ENCODE results near the gene FAM89B.
A peak's percentile ranks its signal among the peaks of the same experiment; 100 is the strongest.

The FAM89B gene

DNA sequence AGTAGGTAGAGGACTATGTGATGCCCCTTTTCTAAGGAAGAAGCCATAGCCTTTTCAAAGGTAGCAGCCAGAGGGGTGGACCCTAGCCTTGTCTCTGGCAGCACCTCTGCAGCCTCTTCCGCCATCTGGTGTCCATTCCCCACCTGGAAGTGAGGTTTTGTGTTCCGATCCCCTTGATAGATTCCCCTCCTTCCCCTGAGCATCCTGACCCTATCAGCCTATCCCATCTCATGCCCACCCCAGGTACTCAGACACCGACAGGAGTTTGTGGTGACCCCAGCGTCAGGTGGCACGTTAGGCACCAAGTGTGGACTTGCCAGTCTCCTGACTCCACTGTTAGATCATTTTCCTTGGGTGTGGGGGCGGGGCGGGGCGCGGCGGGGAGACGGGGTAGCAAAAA lies 398 bp upstream of the FAM89B start:
- Histone ChIP-seq H3K4me3 (ENCODE audit: insufficient read depth, low read length, poor library complexity, severe bottlenecking) (peak overlapping the region; percentile 43), H4K20me1 (ENCODE audit: low read depth, low read length) (no peaks in the 10 kb centered on the region), H3K9me3 (ENCODE audit: insufficient read depth, low read length) (no peaks in the 10 kb centered on the region), H3F3A (ENCODE audit: insufficient read depth) (peaks cover 11% of the 10 kb centered on the region), H3K9ac (ENCODE audit: low read length) (peak overlapping the region; percentile 84; the same call in 1 of the 2 replicates), H3K27me3 (ENCODE audit: low read length) (no peaks in the 10 kb centered on the region), H3K27ac (ENCODE audit: low read depth, low read length) (no peak overlapping the region), H3K36me3 (ENCODE audit: low read length) (no peaks in the 10 kb centered on the region), H2AFZ (ENCODE audit: low read depth, low read length, severe bottlenecking) (no peak overlapping the region), H3K79me2 (ENCODE audit: insufficient read depth, low read length) (peaks cover 20% of the 10 kb centered on the region; the same call in 1 of the 2 replicates), H3K9me2 (replicated peaks; ENCODE audit: insufficient read depth, low read length) (no peaks in the 10 kb centered on the region), H3K4me2 (ENCODE audit: low read depth, low read length, poor library complexity, severe bottlenecking) (peak overlapping the region; percentile 97)
- no peak for TF ChIP-seq EZH2phosphoT487 (conservative IDR thresholded peaks at IDR 0.05; ENCODE audit: low read length)

DNA sequence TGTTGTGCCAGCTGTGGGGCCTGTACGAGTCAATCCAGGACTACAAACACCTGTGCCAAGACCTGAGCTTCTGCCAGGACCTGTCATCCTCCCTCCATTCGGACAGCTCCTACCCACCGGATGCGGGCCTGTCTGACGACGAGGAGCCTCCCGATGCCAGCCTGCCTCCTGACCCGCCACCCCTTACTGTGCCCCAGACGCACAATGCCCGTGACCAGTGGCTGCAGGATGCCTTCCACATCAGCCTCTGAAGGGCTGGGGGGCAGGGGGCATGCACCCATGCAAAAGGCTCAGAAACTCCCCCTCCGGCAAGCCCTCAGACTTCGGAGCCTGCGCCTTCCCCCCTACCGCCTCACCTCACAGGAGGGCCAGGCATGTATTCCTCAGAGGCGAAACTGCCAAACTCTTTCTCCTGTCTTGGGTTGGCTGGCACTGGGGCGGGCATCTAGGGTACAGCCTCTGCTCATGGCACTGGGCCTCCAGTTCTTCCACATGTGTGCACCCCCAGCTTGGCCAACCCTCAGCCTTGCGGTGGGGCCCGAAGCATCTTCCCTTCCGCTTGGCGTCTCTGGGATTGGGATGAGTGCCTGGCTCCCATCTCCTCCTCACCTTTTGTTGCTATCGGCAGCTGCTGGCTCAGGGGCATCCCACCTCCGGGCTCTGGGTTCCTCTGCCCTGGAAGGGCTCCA lies 1.2 kb downstream of the FAM89B start:
- peaks cover 11% of the 10 kb centered on the region for H3F3A ChIP-seq (ENCODE audit: insufficient read depth)
- H3K9ac ChIP-seq (ENCODE audit: low read length): peak overlapping the region; percentile 84
- H3K27me3 ChIP-seq (ENCODE audit: low read length): no peaks in the 10 kb centered on the region
- H3K79me2 ChIP-seq (ENCODE audit: insufficient read depth, low read length): peaks cover 18% of the 10 kb centered on the region; the same call in 1 of the 2 replicates
- peak overlapping the region; percentile 43 for H3K4me3 ChIP-seq (ENCODE audit: insufficient read depth, low read length, poor library complexity, severe bottlenecking)
- H3K36me3 ChIP-seq (ENCODE audit: low read length): no peaks in the 10 kb centered on the region
- TF ChIP-seq, protein P1, sequence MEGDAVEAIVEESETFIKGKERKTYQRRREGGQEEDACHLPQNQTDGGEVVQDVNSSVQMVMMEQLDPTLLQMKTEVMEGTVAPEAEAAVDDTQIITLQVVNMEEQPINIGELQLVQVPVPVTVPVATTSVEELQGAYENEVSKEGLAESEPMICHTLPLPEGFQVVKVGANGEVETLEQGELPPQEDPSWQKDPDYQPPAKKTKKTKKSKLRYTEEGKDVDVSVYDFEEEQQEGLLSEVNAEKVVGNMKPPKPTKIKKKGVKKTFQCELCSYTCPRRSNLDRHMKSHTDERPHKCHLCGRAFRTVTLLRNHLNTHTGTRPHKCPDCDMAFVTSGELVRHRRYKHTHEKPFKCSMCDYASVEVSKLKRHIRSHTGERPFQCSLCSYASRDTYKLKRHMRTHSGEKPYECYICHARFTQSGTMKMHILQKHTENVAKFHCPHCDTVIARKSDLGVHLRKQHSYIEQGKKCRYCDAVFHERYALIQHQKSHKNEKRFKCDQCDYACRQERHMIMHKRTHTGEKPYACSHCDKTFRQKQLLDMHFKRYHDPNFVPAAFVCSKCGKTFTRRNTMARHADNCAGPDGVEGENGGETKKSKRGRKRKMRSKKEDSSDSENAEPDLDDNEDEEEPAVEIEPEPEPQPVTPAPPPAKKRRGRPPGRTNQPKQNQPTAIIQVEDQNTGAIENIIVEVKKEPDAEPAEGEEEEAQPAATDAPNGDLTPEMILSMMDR (IDR thresholded peaks at IDR 0.05; ENCODE audit: insufficient read depth, low read length, poor library complexity, severe bottlenecking): no peak
- no peak for TF ChIP-seq EZH2phosphoT487 (conservative IDR thresholded peaks at IDR 0.05; ENCODE audit: low read length)
- no peaks in the 10 kb centered on the region for H4K20me1 ChIP-seq (ENCODE audit: low read depth, low read length)
- no peak overlapping the region for H3K27ac ChIP-seq (ENCODE audit: low read depth, low read length)
- H2AFZ ChIP-seq (ENCODE audit: low read depth, low read length, severe bottlenecking): no peak overlapping the region
- H3K9me3 ChIP-seq (ENCODE audit: insufficient read depth, low read length): no peaks in the 10 kb centered on the region
- H3K9me2 ChIP-seq (replicated peaks; ENCODE audit: insufficient read depth, low read length): no peaks in the 10 kb centered on the region
- H3K4me2 ChIP-seq (ENCODE audit: low read depth, low read length, poor library complexity, severe bottlenecking): peak overlapping the region; percentile 97

DNA sequence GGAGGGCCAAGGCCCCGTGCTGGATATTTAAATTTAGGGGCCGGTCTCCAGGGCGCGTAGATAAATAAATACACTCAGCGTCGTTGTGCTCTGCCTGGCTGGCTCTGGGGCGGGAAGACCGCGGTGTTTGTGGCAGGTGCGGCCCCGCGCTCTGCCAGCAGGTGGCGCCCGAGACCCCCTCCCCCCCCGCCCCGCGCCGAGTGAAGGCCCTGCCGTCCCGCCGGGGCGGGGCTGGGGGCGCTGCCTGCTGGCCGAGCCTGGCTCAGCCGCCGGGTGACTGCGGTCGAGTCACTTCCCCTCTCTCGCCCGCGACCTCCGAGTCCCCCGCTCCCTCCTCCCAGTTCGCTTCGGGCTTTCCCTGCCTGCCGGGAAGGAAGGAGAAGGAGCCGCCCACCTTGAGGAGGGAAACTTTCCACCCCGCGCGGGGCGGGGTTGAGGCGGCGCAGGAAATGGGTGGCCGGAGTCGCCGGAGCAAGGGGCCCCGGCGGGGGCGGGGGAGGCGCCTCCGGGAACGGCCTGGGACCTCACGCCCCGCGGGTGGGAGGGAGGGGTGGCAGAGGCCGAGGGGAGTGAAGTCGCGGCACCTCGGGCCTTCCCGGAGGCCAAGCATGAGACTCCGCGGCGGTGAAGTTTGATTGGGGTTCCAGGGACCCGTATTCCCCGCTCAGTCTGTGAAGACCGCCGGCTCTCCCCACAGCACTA lies 1.9 kb downstream of the FAM89B start:
- peak overlapping the region; percentile 84 for H3K9ac ChIP-seq (ENCODE audit: low read length)
- H4K20me1 ChIP-seq (ENCODE audit: low read depth, low read length): no peaks in the 10 kb centered on the region
- peak overlapping the region; percentile 74 for H3K27ac ChIP-seq (ENCODE audit: low read depth, low read length)
- peaks cover 11% of the 10 kb centered on the region for H3F3A ChIP-seq (ENCODE audit: insufficient read depth)
- no peaks in the 10 kb centered on the region for H3K9me2 ChIP-seq (replicated peaks; ENCODE audit: insufficient read depth, low read length)
- TF ChIP-seq, protein P1 (IDR thresholded peaks at IDR 0.05; ENCODE audit: insufficient read depth, low read length, poor library complexity, severe bottlenecking): peak; percentile 64
- no peak for TF ChIP-seq EZH2phosphoT487 (conservative IDR thresholded peaks at IDR 0.05; ENCODE audit: low read length)
- H3K4me2 ChIP-seq (ENCODE audit: low read depth, low read length, poor library complexity, severe bottlenecking): peak overlapping the region; percentile 97
- peak overlapping the region; percentile 43 for H2AFZ ChIP-seq (ENCODE audit: low read depth, low read length, severe bottlenecking)
- H3K27me3 ChIP-seq (ENCODE audit: low read length): no peaks in the 10 kb centered on the region
- H3K9me3 ChIP-seq (ENCODE audit: insufficient read depth, low read length): no peaks in the 10 kb centered on the region
- H3K36me3 ChIP-seq (ENCODE audit: low read length): no peaks in the 10 kb centered on the region
- peaks cover 10% of the 10 kb centered on the region; the same call in 1 of the 2 replicates for H3K79me2 ChIP-seq (ENCODE audit: insufficient read depth, low read length)
- H3K4me3 ChIP-seq (ENCODE audit: insufficient read depth, low read length, poor library complexity, severe bottlenecking): peak overlapping the region; percentile 62

Measured in SU-DHL-6 (cell line).